Activated CD8-positive, alpha-beta memory T cell treated with anti-CD3 and anti-CD28 coated beads for 4 hours (primary cell): ENCODE measurements around the gene ACOT12.
"Not testable (repeated sequence)": the region's sequence is repeated elsewhere in the genome, so short reads cannot be mapped to it uniquely, and the experiment has no call there.

ENCODE experiments used
- DNase-seq, 2 donors: peaks; one replicate each; pipeline ENCODE4 v3.0.0-alpha.2; 2020; ENCODE audit warnings: low read depth in 2 of 2

ACOT12 gene

GRCh38 chr5:81393783-81394718, at the start of gene ACOT12:
Gene ACOT12 (minus strand): TSS chr5:81394134. CDS start chr5:81394114, 20 bp downstream.
- no peak for DNase-seq

DNA sequence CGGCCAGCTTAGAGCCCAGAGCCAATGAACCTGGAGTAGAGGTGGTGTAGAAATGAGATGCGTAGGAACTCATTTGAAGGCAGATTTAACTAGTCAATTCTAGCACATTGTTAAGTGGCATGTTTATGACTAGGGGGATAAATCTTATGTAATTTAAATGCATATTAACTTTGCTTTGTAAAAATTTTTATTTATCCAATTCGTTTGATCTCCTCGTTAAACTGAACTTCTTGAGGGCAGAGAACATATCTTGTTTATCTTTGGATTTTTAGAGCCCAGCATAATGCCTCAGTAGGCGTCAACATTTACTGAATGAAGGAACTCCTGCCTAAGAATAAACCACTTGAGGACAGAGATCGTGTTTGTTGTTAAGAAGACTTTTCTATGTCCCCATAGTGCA, 41.1 kb upstream of the ACOT12 start:
- no peak for DNase-seq

DNA sequence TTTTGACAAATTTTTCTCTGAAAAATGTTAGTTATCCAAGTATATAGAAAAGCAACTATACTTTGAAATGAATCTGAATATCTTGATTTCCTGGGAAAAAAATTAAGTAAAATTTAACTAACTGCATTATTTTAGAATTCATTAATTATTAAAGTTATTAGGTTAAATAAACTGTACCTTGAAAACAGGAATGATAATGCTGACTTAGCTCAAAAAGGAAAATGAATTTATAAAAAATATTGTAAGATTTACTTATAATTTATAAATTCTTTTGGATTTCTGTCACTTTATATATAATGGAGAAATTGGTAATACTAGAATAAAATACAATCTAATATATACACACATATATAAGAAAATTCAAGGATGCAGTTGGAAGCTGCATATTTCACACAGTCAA, 36.1 kb upstream of the ACOT12 start:
- DNase-seq = no peak

GRCh38 chr5:81429363-81429762, 35.4 kb upstream of the ACOT12 start:
- no peak for DNase-seq

- no peak for DNase-seq
These were observed 34.9 kb upstream of the ACOT12 start for GRCh38 chr5:81428861-81429260.

- no peak for DNase-seq
These were observed 34.5 kb upstream of the ACOT12 start for GRCh38 chr5:81428446-81428845.

GRCh38 chr5:81427566-81427965, 33.6 kb upstream of the ACOT12 start:
- DNase-seq = no peak

DNA sequence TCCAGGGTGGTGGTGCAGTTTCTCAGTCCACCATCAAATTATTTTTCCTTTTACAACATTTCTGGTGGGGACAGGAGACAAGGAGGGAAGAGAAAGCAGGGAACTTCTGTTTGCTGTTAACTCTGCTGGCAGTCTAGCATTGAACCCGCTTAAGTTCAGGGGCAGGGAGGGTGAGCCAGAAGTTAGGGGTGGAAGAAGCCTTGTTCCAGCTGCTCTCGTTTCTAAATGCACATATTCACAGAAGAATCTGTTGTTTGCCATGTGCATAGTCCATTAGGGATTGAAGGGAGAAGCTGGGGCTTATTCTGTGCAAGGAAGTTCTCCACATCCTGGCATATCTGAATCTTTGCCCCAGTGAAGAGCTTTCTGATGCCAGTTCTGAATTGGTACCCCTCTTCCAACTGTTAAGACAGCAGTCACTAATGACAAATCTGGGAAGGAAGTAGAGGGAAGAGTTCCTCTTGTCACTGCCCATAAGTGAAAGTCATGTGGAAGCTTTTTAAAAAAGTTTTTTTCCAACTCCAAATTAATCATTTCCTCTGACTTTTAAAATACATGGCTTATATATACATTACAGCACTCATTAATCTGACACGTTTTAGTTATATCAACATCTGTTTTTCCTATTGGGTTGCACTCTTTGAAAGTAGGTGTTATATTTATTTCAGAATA, 32.6 kb upstream of the ACOT12 start:
- DNase-seq = no peak

DNA sequence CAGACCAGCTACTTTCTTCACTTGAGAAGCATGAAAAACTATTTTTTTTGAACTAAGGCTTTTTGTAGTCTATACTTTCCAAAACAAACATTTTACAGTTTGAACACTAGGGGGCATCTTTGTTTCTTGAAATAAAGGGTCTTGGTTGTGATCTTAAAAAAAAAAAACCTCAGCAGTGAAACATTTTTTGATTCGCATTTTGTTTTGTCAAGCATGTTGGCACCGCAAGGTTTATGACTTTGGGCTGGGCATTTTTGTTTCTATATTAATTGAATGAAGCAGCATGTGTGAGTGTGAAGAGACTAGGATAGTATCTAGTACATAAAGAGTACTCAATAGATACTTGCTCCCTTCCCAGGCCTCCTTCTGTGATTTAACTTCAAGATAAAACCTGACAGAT, 31.6 kb upstream of the ACOT12 start:
- DNase-seq = no peak

- no peak for DNase-seq
These were observed 30.8 kb upstream of the ACOT12 start for GRCh38 chr5:81424728-81425127.

GRCh38 chr5:81422671-81423070, 28.7 kb upstream of the ACOT12 start:
- DNase-seq = no peak

DNA sequence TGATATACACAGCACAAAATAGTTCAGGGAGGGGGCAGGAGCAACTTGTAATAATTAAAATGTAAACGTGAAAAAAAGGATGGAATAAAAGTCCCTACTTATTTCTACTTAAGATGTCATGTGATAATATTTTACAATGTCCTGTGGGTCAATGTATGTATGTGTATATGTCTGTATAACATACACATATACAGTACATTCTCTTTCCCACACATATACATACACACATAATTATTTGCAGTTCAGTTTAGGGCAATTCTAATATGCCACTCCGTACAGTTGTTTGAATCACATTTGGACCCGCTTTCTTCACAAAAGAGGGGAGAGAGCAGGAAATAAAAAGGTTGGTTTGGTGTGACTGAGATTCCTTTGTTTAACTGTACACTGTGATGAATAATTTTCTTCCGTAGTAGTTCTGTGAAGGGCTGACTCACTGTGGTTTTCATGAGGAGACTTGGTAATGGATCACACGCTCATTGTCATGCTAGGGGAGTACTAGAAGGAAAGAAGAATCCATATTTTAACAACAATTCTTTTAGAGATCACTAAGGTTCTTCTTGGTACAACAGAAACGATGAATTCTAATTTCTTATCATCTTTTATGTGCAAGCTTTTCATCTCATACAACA, 26.2 kb upstream of the ACOT12 start:
- DNase-seq = no peak

GRCh38 chr5:81418606-81419005, 24.7 kb upstream of the ACOT12 start:
- DNase-seq = no peak

- DNase-seq = no peak
These were observed 23.1 kb upstream of the ACOT12 start for GRCh38 chr5:81417052-81417451.

DNA sequence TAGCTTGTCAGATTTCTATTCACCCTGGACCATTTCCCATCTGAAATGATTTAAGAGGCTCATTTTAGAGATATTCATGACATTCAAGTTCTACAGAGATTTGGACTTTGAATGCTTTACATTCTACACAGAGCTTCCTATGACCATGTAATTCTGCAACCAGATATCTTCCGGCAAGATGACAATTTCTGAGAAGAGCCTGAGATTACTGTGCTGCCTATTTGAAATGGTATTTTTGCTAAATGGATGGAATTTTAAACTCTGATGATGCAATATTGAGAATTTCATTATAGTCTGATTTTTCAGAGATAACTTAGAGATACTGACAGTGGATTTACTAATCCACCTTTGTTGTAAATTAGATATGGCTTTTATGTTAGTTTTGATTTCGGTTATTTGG, 16.0 kb upstream of the ACOT12 start:
- no peak for DNase-seq

GRCh38 chr5:81409361-81409760, 15.4 kb upstream of the ACOT12 start:
- DNase-seq = no peak

- DNase-seq = no peak
These were observed 14.6 kb upstream of the ACOT12 start for GRCh38 chr5:81408496-81408895.

DNA sequence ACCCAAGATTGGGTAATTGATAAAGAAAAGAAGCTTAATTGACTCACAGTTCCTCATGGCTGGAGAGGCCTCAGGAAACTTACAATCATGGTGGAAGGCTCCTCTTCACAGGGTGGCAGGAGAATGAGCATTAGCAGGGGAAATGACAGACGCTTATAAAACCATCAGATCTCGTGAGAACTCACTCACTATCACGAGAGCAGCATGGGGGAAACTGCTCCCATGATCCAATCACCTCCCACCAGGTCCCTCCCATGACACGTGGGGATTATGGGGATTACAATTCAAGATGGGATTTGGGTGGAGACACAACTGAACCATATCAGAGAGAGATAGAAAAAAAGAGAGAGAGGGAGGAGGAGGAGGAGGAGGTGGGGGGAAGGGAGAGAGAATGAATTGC, 13.9 kb upstream of the ACOT12 start:
- DNase-seq = not testable (repeated sequence)

- no peak for DNase-seq
These were observed 11.4 kb upstream of the ACOT12 start for GRCh38 chr5:81405126-81405891.

DNA sequence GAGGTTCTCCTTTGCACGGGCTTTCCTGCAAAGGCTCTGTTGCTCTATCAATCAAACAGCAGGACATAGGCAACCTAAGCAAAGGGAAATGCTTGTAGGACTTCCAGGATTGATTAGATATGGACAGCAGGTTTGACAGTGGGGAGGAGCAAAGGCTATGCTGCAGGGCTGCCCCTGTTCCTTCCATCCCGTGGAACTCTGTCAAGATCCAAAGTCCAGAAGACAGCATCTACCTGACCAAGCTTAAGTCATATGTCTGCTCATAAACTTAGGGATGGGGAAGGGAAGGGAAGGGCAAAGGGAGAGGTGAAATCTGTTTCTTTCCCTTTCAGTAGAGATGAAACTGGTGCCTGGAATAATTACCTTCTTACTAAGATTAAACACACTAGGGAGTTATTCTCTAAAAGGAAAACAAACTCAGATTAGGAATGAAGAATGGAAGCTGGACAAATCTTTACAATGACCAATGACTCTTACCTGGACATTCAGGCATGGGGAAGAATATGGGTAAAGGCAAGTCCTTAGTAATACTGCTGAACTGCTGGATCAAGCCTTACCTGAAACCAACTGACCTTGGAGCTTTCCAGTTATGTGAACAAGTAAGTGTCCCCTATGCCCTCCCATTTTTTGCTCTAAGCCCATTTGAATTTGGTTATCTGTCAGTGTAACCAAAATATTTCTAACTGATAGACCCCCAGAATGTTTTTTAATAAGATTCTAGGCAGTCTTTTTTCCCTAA, 8.4 kb upstream of the ACOT12 start:
- no peak for DNase-seq

DNA sequence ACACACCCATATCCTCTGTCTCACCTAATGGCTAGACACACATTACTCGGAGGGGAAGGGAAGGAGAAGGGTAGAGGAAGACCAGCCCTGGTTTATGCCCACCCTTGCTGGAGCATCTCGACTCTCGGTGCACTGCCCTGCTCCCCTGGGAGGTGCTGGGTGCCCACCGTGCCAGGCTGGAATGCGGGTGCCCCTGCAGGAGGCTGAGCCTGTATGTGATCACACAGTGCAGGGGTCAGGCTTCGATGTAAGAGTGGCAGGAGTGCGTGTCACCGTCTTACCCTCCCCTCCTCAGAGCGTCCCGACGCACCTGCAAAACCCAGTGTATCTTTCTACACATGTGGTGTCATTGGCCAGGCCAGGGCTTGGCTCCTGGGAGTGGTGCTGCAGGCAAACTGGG, 7.3 kb upstream of the ACOT12 start:
- no peak for DNase-seq
